ENCODE results near the gene TNRC6C. TPM values are rescaled to one million over a fixed set of nuclear protein-coding genes. Genes with fewer than 3 reads are reported as not detected.
"Not testable (repeated sequence)": the region's sequence is repeated elsewhere in the genome, so short reads cannot be mapped to it uniquely, and the experiment has no call there.

Gene TNRC6C
- total RNA-seq, 3 donors from 2014 or later: 19.6 to 25.0 (median 20.4) TPM

DNA sequence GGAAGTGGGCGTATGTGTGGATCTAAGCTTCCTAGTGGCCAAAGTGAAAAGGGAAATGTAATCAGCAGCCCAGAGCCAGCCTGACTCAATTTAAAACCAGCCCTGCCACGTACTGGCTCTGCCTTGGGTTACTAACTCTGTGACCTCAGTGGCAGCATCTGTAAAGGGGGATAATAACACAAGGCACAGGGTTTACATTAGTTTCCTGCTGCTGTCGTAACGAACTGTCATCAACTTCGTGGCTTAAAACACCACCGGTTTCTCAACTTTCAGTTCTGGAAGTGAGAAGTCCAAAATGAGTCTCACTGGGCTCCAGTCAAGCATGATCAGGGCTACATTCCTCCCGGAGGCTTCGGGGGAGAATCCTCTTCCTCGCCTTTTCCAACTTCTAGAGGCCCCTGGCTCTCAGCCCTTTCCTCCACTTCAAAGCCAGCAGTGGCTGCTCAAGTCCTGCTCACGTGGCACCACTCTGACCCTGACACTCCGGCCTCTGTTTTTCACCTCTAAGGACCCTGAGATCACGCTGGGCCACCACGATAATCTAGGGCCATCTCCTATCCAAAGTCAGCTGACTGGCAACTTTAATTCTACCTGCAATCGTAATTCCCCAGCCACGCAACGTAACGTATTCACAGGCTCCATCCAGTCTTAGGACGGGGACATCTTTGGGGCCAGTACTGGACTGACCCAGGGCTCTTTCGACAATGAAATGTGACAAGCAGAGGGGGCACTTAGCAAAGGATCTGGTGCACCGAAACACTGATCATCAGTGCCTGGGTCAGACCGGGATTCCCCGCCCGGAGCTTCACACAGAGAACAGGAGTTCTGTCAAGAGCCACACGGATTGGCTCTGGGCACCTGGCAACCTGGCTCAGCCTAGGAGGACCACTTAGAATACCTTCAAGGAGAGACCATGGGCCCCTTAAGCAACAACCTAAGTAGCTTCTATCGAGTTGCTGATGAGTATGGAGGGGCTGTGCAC lies 155.6 kb downstream of the TNRC6C start:
- Mint-ChIP-seq H3K9me3 (no peaks in the 10 kb centered on the region), H3K4me3 (no peak overlapping the region), H3K36me3 (ENCODE audit: insufficient read depth) (peaks cover 20% of the 10 kb centered on the region), H3K4me1 (ENCODE audit: low read depth) (peaks cover 39% of the 10 kb centered on the region), H3K27me3 (ENCODE audit: low read depth) (no peaks in the 10 kb centered on the region)
- ATAC-seq (peak; percentile 65 to 69), DNase-seq (no peak)

DNA sequence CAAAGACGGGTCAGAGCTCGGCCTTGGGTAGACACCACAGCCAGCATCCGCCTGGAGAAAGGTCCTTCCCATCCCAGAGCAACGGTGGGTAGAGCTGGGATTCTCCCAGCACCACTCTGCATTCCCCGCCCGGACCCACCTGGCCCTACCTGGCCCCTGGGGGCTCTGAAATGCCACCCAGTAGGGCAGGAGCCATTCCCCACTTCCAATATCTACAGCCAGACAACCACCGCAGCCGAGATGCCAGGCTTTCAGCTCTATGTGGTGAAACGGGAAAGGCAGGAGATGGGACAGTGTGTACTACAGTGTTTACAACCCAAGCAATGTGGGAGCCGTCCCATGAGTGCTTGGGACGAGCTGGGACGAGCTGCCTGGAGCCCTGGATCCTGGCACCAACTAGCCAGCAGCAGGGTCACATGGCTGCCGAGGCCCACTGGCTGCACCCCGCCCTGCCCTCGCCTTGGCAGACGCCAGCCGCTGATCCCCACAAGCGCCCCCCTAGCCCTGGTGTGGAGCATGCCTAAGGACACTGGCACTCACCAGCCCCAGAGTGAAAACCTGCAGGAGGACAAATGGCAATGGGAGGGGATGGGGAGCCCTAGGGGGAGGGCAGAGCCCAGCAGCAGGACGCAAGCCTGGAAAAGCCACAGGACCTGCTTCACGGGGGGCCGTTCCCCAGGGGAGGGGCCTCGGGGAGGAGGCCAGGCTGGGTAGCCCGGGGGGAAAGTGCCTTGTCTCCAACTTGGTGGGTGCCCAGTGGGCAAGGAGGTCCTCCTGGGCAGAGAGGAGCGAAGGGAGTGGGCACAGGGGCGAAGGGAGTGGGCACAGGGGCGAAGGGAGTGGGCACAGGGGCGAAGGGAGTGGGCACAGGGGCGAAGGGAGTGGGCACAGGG lies 156.6 kb downstream of the TNRC6C start:
- H3K36me3 Mint-ChIP-seq (ENCODE audit: insufficient read depth): peaks cover 19% of the 10 kb centered on the region
- ATAC-seq: no peak
- H3K4me1 Mint-ChIP-seq (ENCODE audit: low read depth): peaks cover 41% of the 10 kb centered on the region
- no peak overlapping the region for H3K4me3 Mint-ChIP-seq
- no peak for DNase-seq
- H3K9me3 Mint-ChIP-seq: no peaks in the 10 kb centered on the region
- no peaks in the 10 kb centered on the region for H3K27me3 Mint-ChIP-seq (ENCODE audit: low read depth)

DNA sequence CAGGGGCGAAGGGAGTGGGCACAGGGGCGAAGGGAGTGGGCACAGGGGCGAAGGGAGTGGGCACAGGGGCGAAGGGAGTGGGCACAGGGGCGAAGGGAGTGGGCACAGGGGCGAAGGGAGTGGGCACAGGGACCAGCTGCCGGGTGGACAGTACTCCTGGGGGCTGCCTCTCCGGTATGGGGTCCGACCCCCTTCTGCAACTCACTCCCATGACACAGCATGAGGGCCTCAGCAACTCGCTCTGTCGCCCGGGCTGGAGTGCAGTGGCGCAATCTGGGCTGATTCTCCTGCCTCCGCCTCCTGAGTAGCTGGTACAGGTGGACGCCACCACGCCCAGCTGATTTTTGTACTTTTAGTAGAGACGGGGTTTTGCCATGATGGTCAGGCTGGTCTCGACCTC lies 157.3 kb downstream of the TNRC6C start:
- peaks cover 44% of the 10 kb centered on the region for H3K4me1 Mint-ChIP-seq (ENCODE audit: low read depth)
- H3K27me3 Mint-ChIP-seq (ENCODE audit: low read depth); ATAC-seq; H3K9me3 Mint-ChIP-seq; H3K4me3 Mint-ChIP-seq; DNase-seq: not testable (repeated sequence)
- H3K36me3 Mint-ChIP-seq (ENCODE audit: insufficient read depth): peaks cover 14% of the 10 kb centered on the region

DNA sequence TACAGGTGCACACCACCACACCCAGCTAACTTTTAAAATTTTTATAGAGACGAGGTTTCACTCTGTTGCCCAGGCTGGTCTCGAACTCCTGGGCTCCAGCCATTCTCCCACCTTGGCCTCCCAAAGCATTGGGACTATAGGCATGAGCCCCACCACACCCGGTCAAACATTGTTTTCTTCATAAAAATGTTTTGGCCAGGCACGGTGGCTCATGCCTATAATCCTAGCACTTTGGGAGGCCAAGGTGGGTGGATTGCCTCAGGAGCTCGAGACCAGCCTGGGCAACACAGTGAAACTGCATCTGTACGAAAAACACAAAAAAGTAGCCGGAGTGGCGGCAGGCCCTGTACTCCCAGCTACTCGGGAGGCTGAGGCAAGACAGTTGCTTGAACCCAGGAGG lies 157.9 kb downstream of the TNRC6C start:
- DNase-seq: no peak
- Mint-ChIP-seq H3K36me3 (ENCODE audit: insufficient read depth) (peaks cover 12% of the 10 kb centered on the region), H3K4me3 (no peak overlapping the region), H3K4me1 (ENCODE audit: low read depth) (peaks cover 49% of the 10 kb centered on the region), H3K9me3 (no peaks in the 10 kb centered on the region), H3K27me3 (ENCODE audit: low read depth) (no peaks in the 10 kb centered on the region)
- no peak for ATAC-seq

DNA sequence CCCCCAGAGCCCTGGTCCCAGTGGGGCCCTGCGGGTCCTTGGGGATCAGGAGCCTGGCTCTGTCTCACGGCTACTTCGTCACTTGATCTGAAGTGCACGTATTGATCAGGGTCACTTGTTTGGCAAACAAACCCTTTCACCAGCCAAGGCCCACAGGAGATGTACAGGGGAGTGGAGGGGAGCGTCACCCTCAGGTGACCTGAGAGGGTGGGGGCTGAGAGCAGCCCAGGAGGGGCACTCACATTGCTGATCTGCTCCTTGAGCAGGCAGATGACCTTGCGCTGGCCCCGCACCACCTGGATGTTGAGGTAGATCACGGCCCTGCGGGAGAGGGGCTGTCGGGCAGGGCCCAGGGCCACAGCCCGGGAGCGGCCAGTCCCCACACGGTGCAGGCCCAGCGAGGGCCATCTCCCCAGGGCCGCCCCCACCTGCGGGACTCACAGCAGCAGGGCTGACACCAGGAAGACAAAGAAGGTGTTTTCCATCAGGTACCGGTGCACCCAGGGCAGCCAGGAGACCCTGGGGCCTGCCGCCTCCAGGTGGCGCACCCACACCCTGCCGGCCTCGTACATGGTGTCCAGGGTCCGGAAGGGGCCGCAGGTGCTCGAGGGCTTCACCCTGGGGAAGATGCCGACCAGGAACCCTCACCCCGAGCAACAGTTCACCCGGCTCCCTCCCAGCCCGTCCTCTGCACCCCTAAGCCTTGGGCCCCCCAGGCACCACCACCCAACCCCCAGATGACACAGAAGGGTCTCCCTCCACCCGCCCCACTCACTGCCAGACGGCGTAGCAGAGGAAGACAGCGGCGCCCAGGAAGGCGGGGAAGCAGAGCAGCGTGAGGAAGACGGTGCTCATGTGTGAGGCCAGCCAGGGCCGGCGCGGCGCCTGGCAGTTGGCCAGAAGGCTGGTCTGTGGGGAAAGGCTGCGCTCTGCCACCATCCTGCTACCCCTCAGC lies 158.8 kb downstream of the TNRC6C start:
- Mint-ChIP-seq H3K4me1 (ENCODE audit: low read depth) (peaks cover 58% of the 10 kb centered on the region), H3K4me3 (no peak overlapping the region), H3K36me3 (ENCODE audit: insufficient read depth) (peaks cover 15% of the 10 kb centered on the region), H3K9me3 (no peaks in the 10 kb centered on the region), H3K27me3 (ENCODE audit: low read depth) (no peaks in the 10 kb centered on the region)
- no peak for ATAC-seq
- DNase-seq: no peak

DNA sequence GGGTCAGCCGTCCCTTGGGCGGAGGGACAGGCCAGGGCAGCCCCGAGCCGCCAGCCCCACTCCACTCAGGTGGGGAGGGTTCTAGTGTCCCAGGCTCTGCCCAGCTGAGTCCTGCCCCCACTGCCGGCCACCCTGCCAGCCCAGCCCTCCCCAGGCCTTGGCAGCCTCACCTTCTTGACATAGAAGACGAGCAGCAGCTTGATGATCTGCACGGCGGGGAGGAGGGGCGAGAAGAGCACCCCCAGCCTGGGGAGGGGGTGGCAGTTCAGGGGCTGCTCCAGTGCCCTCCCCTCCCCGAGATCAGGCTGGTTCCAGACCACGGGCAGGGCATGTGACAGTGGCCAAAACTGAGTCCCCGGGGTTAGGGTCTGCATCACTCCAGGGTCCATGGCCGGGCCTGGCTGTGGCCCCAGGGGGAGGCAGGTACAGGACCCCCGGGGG lies 160.3 kb downstream of the TNRC6C start:
- no peak overlapping the region for H3K4me3 Mint-ChIP-seq
- no peaks in the 10 kb centered on the region for H3K9me3 Mint-ChIP-seq
- H3K27me3 Mint-ChIP-seq (ENCODE audit: low read depth): no peaks in the 10 kb centered on the region
- DNase-seq (no peak), ATAC-seq (no peak)
- peaks cover 61% of the 10 kb centered on the region for H3K4me1 Mint-ChIP-seq (ENCODE audit: low read depth)
- peaks cover 20% of the 10 kb centered on the region for H3K36me3 Mint-ChIP-seq (ENCODE audit: insufficient read depth)

DNA sequence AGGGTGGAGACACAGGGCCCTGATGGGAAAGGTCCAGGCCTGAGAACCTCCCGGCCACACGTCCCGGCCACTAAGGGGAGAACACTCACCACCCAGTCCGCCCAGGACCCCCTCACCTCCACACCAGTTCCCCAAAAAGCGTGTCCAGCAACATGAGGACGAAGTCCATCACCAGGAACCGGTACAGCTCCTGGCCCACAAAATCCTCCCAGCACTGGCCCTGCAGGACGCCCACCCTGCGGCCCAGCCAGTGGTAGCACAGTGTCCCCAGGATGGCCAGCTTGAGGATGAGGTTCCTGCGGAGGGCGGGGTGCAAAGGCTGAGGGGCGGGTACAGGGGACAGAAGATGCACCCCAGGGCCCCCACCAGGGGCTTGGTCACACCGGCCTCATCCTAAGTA lies 162.0 kb downstream of the TNRC6C start:
- no peak for ATAC-seq
- H3K36me3 Mint-ChIP-seq (ENCODE audit: insufficient read depth): peaks cover 15% of the 10 kb centered on the region
- H3K27me3 Mint-ChIP-seq (ENCODE audit: low read depth): no peaks in the 10 kb centered on the region
- DNase-seq: no peak
- H3K4me3 Mint-ChIP-seq: peak overlapping the region; percentile 73
- no peaks in the 10 kb centered on the region for H3K9me3 Mint-ChIP-seq
- peaks cover 65% of the 10 kb centered on the region for H3K4me1 Mint-ChIP-seq (ENCODE audit: low read depth)

DNA sequence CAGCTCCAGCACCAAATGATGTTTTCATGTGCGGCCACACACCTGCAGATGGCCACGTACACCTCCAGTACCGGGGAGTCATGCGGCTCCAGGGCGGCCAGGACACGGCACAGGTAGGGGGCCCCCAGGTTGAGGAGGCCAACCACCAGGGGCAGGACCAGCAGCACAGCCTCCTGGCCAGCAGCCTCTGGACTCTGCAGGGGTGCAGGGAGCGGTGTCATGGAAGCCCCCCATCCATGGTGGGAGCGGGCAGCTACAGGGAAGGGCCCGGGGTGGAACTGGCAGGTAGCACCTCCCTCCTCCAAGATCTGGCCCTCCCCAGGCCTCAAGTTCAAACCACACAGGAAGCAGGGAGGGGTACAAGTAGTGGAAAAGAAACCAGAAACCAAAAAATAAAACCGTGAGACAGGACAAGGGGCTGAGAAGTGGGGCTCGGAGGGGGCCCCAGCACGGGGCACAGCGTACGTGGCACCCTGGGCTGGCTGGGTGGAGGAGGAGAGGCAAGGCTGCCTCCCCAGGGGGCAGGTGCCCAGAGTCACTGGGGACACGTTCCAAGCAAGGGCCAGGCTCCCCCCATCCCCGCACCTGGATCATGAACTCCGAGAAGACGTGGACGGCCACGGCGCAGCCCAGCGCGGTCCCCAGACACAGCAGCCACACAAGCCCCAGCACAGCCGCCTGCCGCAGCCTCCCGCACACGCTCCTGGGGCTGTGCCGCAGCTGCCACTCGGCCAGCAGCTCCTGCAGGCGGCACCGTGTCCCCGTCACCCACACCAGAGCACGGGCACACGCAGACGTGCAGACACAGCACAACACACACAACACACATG lies 162.7 kb downstream of the TNRC6C start:
- Mint-ChIP-seq H3K27me3 (ENCODE audit: low read depth) (no peaks in the 10 kb centered on the region), H3K4me3 (peak overlapping the region; percentile 73), H3K4me1 (ENCODE audit: low read depth) (peaks cover 67% of the 10 kb centered on the region), H3K36me3 (ENCODE audit: insufficient read depth) (peaks cover 15% of the 10 kb centered on the region), H3K9me3 (no peaks in the 10 kb centered on the region)
- DNase-seq (no peak), ATAC-seq (peak; percentile 41 to 51)

DNA sequence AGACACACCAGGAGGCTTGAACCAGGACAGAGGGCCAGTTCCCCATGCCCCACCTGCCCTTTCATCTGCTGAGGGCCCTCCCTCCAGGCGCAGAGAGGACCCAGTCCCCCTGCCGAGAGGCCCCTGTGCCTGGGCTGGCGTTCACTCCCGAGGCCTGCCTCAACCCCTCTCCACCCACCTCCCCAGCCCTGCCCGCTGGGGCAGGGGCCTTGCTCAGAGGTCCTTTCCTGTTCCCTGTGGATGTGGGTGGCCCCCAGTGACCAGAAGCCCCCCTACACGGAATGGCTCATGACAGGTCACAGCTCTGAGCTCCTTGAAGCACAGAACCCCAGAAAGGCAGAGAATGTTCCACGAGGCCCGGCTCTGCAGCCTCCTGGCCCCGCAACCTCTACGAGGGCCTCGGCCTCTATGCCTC lies 163.3 kb downstream of the TNRC6C start:
- no peak for DNase-seq
- peaks cover 73% of the 10 kb centered on the region for H3K4me1 Mint-ChIP-seq (ENCODE audit: low read depth)
- peak; percentile 9 to 12 for ATAC-seq
- no peaks in the 10 kb centered on the region for H3K27me3 Mint-ChIP-seq (ENCODE audit: low read depth)
- H3K4me3 Mint-ChIP-seq: peak overlapping the region; percentile 73
- H3K9me3 Mint-ChIP-seq: no peaks in the 10 kb centered on the region
- peaks cover 17% of the 10 kb centered on the region for H3K36me3 Mint-ChIP-seq (ENCODE audit: insufficient read depth)

DNA sequence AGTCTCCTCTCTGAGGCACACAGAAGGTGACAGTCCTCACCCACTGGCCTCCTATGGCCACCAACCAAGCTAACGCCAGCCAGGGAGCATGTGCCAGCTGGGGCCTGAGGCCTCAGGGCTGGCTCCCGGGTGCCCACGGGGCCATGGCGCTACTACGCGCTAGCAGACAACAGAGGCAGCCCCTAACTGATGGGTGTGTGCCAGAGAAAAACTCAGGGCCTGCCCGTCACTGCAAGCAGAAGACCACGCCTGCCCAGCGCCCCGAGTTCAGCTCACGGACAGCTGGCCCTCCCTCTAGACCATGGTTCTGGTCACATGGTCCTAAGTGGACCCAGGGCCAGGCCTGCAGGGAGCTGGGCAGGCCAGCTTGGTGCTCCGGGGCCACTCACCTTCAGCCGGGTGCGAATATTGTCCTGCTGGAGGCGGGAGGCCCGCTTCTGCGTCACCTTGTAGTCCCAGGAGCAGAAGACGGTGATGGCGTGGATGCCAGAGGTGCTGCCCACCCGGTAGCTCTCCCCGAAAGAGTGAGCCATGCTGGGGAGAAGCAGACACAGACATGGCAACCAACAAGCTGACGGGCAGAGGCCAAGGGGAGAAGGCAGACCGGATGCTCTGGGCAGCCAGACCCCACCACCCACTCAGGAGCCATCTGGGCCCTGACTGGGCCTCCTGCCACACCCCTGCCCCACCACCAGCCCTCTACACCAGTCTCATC lies 163.9 kb downstream of the TNRC6C start:
- Mint-ChIP-seq H3K4me3 (peak overlapping the region; percentile 73), H3K9me3 (no peaks in the 10 kb centered on the region), H3K27me3 (ENCODE audit: low read depth) (no peaks in the 10 kb centered on the region), H3K4me1 (ENCODE audit: low read depth) (peaks cover 75% of the 10 kb centered on the region), H3K36me3 (ENCODE audit: insufficient read depth) (peaks cover 17% of the 10 kb centered on the region)
- no peak for DNase-seq
- no peak for ATAC-seq

DNA sequence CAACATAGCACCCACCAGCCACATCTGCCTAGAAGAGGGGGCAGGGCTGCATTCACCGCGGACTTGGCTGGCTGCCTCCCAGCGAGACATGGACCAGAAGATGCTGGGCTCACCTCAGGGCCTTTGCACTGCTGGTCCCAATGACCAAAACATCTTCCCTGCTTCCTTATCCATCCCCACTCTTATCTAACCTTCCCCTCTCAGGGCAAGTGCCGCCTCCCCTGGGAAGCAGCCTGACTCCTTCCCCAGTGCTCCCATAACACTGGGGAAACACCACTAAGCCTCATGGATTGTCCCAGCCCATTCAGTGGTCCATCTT lies 164.4 kb downstream of the TNRC6C start:
- Mint-ChIP-seq H3K4me3 (peak overlapping the region; percentile 26), H3K4me1 (ENCODE audit: low read depth) (peaks cover 74% of the 10 kb centered on the region), H3K9me3 (no peaks in the 10 kb centered on the region), H3K36me3 (ENCODE audit: insufficient read depth) (peaks cover 17% of the 10 kb centered on the region), H3K27me3 (ENCODE audit: low read depth) (no peaks in the 10 kb centered on the region)
- ATAC-seq: no peak
- no peak for DNase-seq

DNA sequence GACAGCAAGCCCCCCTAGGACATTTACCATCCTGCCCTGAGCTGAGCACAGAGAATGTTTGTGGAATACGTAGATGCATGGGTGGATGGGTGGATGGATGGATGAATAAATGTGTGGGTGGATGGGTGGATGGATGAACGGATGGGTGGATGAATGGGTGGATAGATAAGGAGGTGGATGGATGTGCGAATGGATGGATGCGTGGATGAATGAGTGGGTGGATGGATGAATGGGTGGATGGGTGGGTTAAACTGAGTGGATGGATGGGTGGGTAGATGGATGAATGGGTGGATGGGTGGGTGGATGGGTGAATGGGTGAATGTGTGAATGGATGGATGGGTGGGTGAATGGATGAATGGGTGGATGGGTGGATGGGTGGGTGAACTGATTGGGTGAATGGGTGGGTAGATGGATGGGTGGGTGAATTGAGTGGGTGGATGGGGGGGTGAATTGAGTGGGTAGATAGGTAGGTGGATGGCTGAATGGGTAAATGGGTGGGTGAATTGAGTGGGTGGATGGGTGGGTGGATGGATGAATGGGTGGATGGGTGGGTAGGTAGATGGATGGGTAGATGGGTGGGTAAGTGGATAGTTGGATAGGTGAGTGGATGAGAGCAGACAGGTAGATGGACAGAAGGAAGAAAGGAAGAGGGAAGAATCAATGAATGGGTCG lies 164.9 kb downstream of the TNRC6C start:
- H3K36me3 Mint-ChIP-seq (ENCODE audit: insufficient read depth): peaks cover 15% of the 10 kb centered on the region
- ATAC-seq: no peak

More for the DNA sequence above, 164.9 kb downstream of the TNRC6C start:
- H3K27me3 Mint-ChIP-seq (ENCODE audit: low read depth): no peaks in the 10 kb centered on the region
- DNase-seq: no peak
- H3K4me1 Mint-ChIP-seq (ENCODE audit: low read depth): peaks cover 71% of the 10 kb centered on the region
- no peaks in the 10 kb centered on the region for H3K9me3 Mint-ChIP-seq
- H3K4me3 Mint-ChIP-seq: peak overlapping the region; percentile 26
